Fibroblast of pulmonary artery (primary cell): Measurements from ENCODE around the gene NDUFA8.

Experiments used
- DNase-seq: peaks from one replicate; pipeline ENCODE4 v3.0.0-alpha.2; 2010; ENCODE audit warnings: low read depth
- H3K4me3 ChIP-seq: replicated peaks from 2 replicates; pipeline ENCODE4 v1.5.1; 2011; ENCODE audit warnings: low read depth, mild to moderate bottlenecking, control low read depth, low read length, moderate library complexity
- CTCF ChIP-seq: IDR thresholded peaks from 2 replicates; pipeline ENCODE4 v1.5.1; 2011; ENCODE audit warnings: mild to moderate bottlenecking, control low read depth, low read length, inconsistent platforms; ENCODE audit errors: missing control alignments

Gene NDUFA8

DNA sequence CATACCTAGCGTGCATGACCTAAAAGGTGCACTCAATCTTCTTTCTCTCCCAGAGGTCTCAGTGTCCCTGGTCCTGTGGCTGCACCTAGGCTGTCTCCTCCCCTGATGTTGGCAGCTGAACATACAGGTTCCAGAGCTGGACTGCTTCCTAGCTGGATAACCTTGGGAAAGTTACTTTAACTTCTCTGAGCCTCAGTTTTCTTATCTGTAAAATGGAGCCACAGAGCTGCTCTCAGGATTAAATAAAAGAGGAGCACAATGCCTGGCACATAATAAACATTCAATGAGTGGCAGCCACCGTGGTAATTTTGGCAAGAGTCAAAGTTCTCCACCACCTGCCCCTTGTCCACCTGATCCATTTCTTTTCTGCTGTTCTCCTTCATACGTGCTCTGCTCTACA is 14.1 kb upstream of the NDUFA8 start:
- DNase-seq, result no peak
- TF ChIP-seq CTCF, result no peak
- H3K4me3 ChIP-seq, result no peak overlapping the region

- DNase-seq, result no peak
- H3K4me3 ChIP-seq, result no peak overlapping the region
- no peak for TF ChIP-seq CTCF
Measured at GRCh38 chr9:122172131-122172530, 12.6 kb upstream of the NDUFA8 start.

- H3K4me3 ChIP-seq, result no peak overlapping the region
- DNase-seq, result no peak
- no peak for TF ChIP-seq CTCF
Measured at GRCh38 chr9:122168356-122168755, 8.8 kb upstream of the NDUFA8 start.

GRCh38 chr9:122164286-122164685 is 4.7 kb upstream of the NDUFA8 start:
- H3K4me3 ChIP-seq, result no peak overlapping the region
- TF ChIP-seq CTCF, result no peak
- no peak for DNase-seq

DNA sequence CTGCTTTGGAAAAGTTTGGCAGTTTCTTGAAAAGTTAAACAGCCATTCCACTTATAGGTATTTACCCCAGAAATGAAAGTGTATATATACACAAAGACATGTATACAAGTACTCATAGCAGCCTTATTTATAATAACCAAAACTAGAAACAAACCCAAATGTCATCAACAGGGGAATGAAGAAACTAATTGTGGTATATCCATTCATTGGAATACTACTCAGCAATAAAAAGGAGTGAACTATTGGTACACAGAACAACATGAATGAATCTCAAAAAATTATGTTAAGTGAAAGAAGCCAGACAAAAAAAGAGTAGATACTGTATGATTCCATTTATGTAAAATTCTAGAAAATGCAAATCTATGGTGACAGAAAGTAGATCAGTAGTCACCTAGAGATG is 2.8 kb upstream of the NDUFA8 start:
- TF ChIP-seq CTCF, result no peak
- no peak for DNase-seq
- no peak overlapping the region for H3K4me3 ChIP-seq

DNA sequence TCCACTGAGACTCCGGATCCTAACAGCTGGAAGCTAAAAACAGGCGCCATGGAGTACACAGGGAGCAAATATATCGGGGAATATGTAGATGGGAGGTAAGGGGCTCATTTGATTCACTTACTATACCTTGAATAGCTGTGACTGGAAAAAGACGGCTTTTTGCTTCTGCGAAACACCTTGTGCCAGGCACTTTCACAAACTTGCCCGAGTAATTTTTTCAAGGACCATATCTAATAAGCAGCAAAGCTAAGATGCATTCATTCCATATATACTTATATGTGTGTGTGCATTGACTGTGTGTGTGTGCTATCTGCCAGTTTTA is 307 bp upstream of the NDUFA8 start:
- TF ChIP-seq CTCF, result no peak
- peak overlapping the region; percentile 96 for H3K4me3 ChIP-seq
- no peak for DNase-seq

DNA sequence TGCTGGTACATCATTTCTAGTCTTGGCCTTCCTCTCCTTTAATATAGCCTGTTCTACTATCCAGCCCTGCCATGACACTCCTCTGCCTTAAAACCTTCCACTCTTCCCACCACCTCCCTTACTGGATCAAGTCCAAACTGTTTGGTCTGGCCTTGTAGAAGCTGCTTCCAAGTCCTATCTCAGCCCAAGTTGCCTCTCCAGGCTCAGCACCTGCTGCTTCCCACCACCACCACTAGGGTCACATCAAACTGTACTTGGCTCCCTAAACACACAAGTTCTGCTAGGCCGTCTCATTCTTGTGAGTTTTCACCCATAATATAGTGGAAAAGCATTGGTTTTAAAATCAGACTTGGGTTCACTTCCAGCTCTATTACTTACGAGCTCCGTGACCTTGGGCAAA is 1.4 kb downstream of the NDUFA8 start:
- TF ChIP-seq CTCF, result peak; percentile 64
- peak; percentile 59 for DNase-seq
- H3K4me3 ChIP-seq, result no peak overlapping the region
